NCI-H1436 treated with DMSO at 0.1 percent for 48 hours (cell line): ENCODE results near the gene TLR1.
"Not testable (repeated sequence)": the region's sequence is repeated elsewhere in the genome, so short reads cannot be mapped to it uniquely, and the experiment has no call there.

ENCODE experiments used
- DNase-seq: peaks from one replicate; lab custom pipeline; 2025; lab: John Stamatoyannopoulos, UW

Gene TLR1

GRCh38 chr4:38804654-38805295 is at the start of gene TLR1:
Gene TLR1 (minus strand): TSS chr4:38804791. CDS start chr4:38798831, 5,960 bp downstream.
- DNase-seq: no peak

- no peak for DNase-seq
Measured at GRCh38 chr4:38846015-38846414, 41.4 kb upstream of the TLR1 start.

GRCh38 chr4:38842994-38843393 is 38.4 kb upstream of the TLR1 start:
- DNase-seq: peak; percentile 65

GRCh38 chr4:38837849-38838248 is 33.3 kb upstream of the TLR1 start:
- DNase-seq: no peak

- no peak for DNase-seq
Measured at GRCh38 chr4:38837334-38837733, 32.7 kb upstream of the TLR1 start.

GRCh38 chr4:38834570-38834969 is 30.0 kb upstream of the TLR1 start:
- no peak for DNase-seq

- no peak for DNase-seq
Measured at GRCh38 chr4:38832624-38833528, 28.3 kb upstream of the TLR1 start.

GRCh38 chr4:38832206-38832605 is 27.6 kb upstream of the TLR1 start:
- DNase-seq: no peak

GRCh38 chr4:38831653-38832052 is 27.1 kb upstream of the TLR1 start:
- DNase-seq: no peak

- no peak for DNase-seq
Measured at GRCh38 chr4:38829237-38829636, 24.6 kb upstream of the TLR1 start.

- DNase-seq: no peak
Measured at GRCh38 chr4:38823766-38824165, 19.2 kb upstream of the TLR1 start.

GRCh38 chr4:38822748-38823303 is 18.2 kb upstream of the TLR1 start:
- no peak for DNase-seq

- DNase-seq: no peak
Measured at GRCh38 chr4:38821739-38822138, 17.1 kb upstream of the TLR1 start.

GRCh38 chr4:38820329-38821061 is 15.9 kb upstream of the TLR1 start:
- DNase-seq: no peak

- DNase-seq: no peak
Measured at GRCh38 chr4:38819569-38819968, 15.0 kb upstream of the TLR1 start.

- DNase-seq: no peak
Measured at GRCh38 chr4:38818441-38818976, 13.9 kb upstream of the TLR1 start.

GRCh38 chr4:38815885-38816782 is 11.5 kb upstream of the TLR1 start:
- DNase-seq: no peak

- no peak for DNase-seq
Measured at GRCh38 chr4:38814386-38814785, 9.8 kb upstream of the TLR1 start.

GRCh38 chr4:38811297-38811696 is 6.7 kb upstream of the TLR1 start:
- no peak for DNase-seq

- not testable (repeated sequence) for DNase-seq
Measured at GRCh38 chr4:38807462-38807861, 2.9 kb upstream of the TLR1 start.

- DNase-seq: not testable (repeated sequence)
Measured at GRCh38 chr4:38806251-38806650, 1.7 kb upstream of the TLR1 start.
